Fibroblast of lung (primary cell): Measurements from ENCODE around the gene TRNP1. TPM values are rescaled to one million over a fixed set of nuclear protein-coding genes. Genes with fewer than 3 reads are reported as not detected.

Source experiments
- DNase-seq, 2 donors: peaks; one replicate each; pipeline versions ENCODE4 v3.0.0 to v3.0.0-alpha.2; 2010; ENCODE audit warnings: low read depth in 2 of 2
- H2AFZ ChIP-seq: 2 replicates; pipeline ENCODE4 v1.5.1; 2012; ENCODE audit warnings: low read length, control low read depth, inconsistent platforms
- H3K27ac ChIP-seq: 2 replicates; pipeline ENCODE4 v1.5.1; 2011; ENCODE audit warnings: low read length, control low read depth; ENCODE audit not compliant: insufficient read depth
- H3K27me3 ChIP-seq: 2 replicates; pipeline ENCODE4 v1.5.1; 2011; ENCODE audit warnings: mild to moderate bottlenecking, low read length; ENCODE audit not compliant: control insufficient read depth, insufficient read depth
- H3K36me3 ChIP-seq: 2 replicates; pipeline ENCODE4 v1.5.1; 2011; ENCODE audit warnings: low read length; ENCODE audit not compliant: control insufficient read depth, insufficient read depth
- H3K4me1 ChIP-seq: 2 replicates; pipeline ENCODE4 v1.5.1; 2011; ENCODE audit warnings: low read length; ENCODE audit not compliant: control insufficient read depth, insufficient read depth; ENCODE audit errors: extremely low read depth
- H3K4me2 ChIP-seq: 2 replicates; pipeline ENCODE4 v1.5.1; 2011; ENCODE audit warnings: low read length, control low read depth; ENCODE audit not compliant: insufficient read depth; ENCODE audit errors: extremely low read depth
- H3K4me3 ChIP-seq, 4 experiments: fragments of 200-600 bp in 1 of 4; sonication (generic) in 1 of 4; replicated peaks in 1 of 4; 2 replicates each; pipeline ENCODE4 v1.5.1; 2011 to 2016; ENCODE audit warnings: low read length in 4 of 4, low read depth in 3 of 4, mild to moderate bottlenecking in 3 of 4, control low read depth in 2 of 4, inconsistent platforms in 1 of 4, mixed read lengths in 1 of 4; ENCODE audit not compliant: insufficient read depth in 1 of 4; ENCODE audit errors: control extremely low read depth in 1 of 4
- H3K79me2 ChIP-seq: 2 replicates; pipeline ENCODE4 v1.5.1; 2012; ENCODE audit warnings: mild to moderate bottlenecking, low read length, inconsistent platforms; ENCODE audit not compliant: control insufficient read depth, insufficient read depth
- H3K9ac ChIP-seq: 2 replicates; pipeline ENCODE4 v1.5.1; 2011; ENCODE audit warnings: mild to moderate bottlenecking, low read length, control low read depth; ENCODE audit not compliant: insufficient read depth
- H3K9me3 ChIP-seq: 2 replicates; pipeline ENCODE4 v1.5.1; 2012; ENCODE audit warnings: low read depth, low read length; ENCODE audit not compliant: control insufficient read depth, insufficient read depth
- H4K20me1 ChIP-seq: 2 replicates; pipeline ENCODE4 v1.5.1; 2011; ENCODE audit warnings: low read length; ENCODE audit not compliant: control insufficient read depth, insufficient read depth; ENCODE audit errors: extremely low read depth
- CTCF ChIP-seq, 2 donors: IDR thresholded peaks in 1 of 2; conservative IDR thresholded peaks in 1 of 2; 1 replicate in 1 of 2; 2 replicates in 1 of 2; pipeline ENCODE4 v1.5.1; 2011 to 2012; ENCODE audit warnings: low read length in 2 of 2, control low read depth in 1 of 2, inconsistent platforms in 1 of 2, low read depth in 1 of 2, mild to moderate bottlenecking in 1 of 2
- EZH2 ChIP-seq: IDR thresholded peaks from 2 replicates; pipeline ENCODE4 v1.5.1; 2012; ENCODE audit warnings: low read length, control low read depth, mild to moderate bottlenecking; ENCODE audit errors: missing control alignments
- polyA plus RNA-seq, 2 donors: library from polyadenylated mRNA; depleted of rRNA in 1 of 2; stranded (reverse) in 1 of 2; unstranded in 1 of 2; fragments of >200 nt; gene quantifications; 2 replicates each; pipeline ENCODE4 v1.2.1, GENCODE V29; 2011 to 2012; ENCODE audit warnings: missing spikeins in 1 of 2
- total RNA-seq: library from RNA; depleted of rRNA; stranded (reverse); fragments of >200 nt; gene quantifications from 2 replicates; pipeline ENCODE4 v1.2.1, GENCODE V29; 2014

The TRNP1 gene
- total and polyA plus RNA-seq, 2 donors (not counting 1 experiment from before 2014, with no cell fraction given), result 16.2 to 32.6 TPM

DNA sequence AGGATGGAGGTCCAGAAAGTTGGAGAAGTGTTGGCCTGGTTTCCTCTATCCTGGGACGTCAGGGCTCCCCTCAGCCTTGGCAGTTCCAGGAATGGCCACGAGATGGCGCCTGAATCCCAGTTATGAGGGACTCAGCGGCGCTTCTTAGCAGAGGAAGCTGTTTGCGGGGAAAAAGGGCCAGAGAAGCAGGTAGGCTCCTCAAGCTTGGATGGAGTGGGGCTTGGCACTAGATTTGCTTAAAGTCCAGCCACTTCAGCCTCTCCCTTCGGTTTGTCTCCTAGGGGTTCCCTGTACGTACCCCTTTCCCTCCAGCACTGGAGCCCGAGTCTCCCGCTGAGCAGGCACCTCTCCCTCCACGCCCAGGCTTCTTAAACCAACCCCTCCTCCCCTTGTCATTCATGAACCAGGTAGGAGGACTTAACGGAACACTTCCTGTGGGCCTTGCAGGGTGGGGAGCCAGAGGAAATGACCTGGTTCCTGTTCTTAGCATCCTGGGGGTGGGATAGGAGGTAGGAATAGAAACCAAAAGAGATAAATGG lies 51.2 kb downstream of the TRNP1 start:
- Histone ChIP-seq H3K4me1 (peaks cover 2% of the 10 kb centered on the region), H3K27me3 (no peaks in the 10 kb centered on the region), H4K20me1 (no peaks in the 10 kb centered on the region), H3K9ac (no peak overlapping the region), H3K79me2 (no peaks in the 10 kb centered on the region), H3K9me3 (no peaks in the 10 kb centered on the region), H3K4me3 (no peak overlapping the region), H3K36me3 (no peaks in the 10 kb centered on the region), H2AFZ (peak overlapping the region; percentile 59), H3K4me2 (no peak overlapping the region), H3K27ac (no peak overlapping the region)
- TF ChIP-seq CTCF (conservative IDR thresholded peaks at IDR 0.05 in 1 of 2, IDR thresholded peaks at IDR 0.05 in 1 of 2; ENCODE audit: low read depth in 1 of 2, low read length in 2 of 2) (peak; percentile 94 to 99), EZH2 (no peak)
- DNase-seq, result peak; percentile 56 to 77

DNA sequence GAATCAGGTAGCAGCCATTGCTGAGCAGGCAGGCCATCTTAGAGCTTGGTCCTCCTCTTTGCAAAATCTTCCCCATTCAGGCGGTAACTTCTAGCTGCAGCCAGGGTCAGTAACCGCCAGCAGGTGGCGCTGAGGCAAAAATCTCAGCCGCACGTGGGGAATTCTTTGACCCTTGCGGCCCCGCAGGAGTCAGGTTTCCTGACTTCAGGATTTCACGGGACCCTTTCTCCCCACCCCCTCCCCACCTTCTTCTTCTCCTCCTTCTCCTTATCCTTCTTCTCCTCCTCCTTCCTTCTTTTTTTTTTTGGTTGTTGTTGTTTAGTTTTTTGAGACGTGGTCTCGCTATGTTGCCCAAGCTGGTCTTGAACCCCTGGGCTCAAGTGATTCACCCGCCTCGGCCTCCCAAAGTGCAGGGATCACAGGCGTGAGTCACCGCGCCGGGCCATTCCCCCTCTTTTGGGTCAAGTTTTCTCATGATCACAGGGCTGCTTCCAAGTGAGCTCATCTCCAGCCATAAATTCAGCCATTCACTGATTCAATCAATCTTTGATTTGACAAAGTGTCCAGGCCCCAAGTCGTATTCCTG lies 52.6 kb downstream of the TRNP1 start:
- DNase-seq, result peak; percentile 54 to 60
- H2AFZ ChIP-seq, result no peak overlapping the region

GRCh38 chr1:27047914-27048313 lies 54.4 kb downstream of the TRNP1 start:
- TF ChIP-seq EZH2, result no peak
- TF ChIP-seq CTCF (conservative IDR thresholded peaks at IDR 0.05 in 1 of 2, IDR thresholded peaks at IDR 0.05 in 1 of 2; ENCODE audit: low read depth in 1 of 2, low read length in 2 of 2), result no peak
- Histone ChIP-seq H3K27me3 (no peaks in the 10 kb centered on the region), H3K9ac (no peak overlapping the region), H3K79me2 (no peaks in the 10 kb centered on the region), H4K20me1 (no peaks in the 10 kb centered on the region), H3K27ac (no peak overlapping the region), H2AFZ (no peak overlapping the region), H3K4me2 (no peak overlapping the region), H3K4me1 (peaks cover 2% of the 10 kb centered on the region), H3K9me3 (no peaks in the 10 kb centered on the region), H3K4me3 (no peak overlapping the region), H3K36me3 (no peaks in the 10 kb centered on the region)
- DNase-seq, result no peak

More for the DNA sequence above, 52.6 kb downstream of the TRNP1 start:
- Histone ChIP-seq H3K4me2 (no peak overlapping the region), H3K36me3 (no peaks in the 10 kb centered on the region), H3K9ac (no peak overlapping the region), H3K79me2 (no peaks in the 10 kb centered on the region), H3K27me3 (no peaks in the 10 kb centered on the region), H3K4me3 (no peak overlapping the region), H3K27ac (no peak overlapping the region), H3K4me1 (peaks cover 2% of the 10 kb centered on the region), H4K20me1 (no peaks in the 10 kb centered on the region), H3K9me3 (no peaks in the 10 kb centered on the region)
- TF ChIP-seq CTCF (conservative IDR thresholded peaks at IDR 0.05 in 1 of 2, IDR thresholded peaks at IDR 0.05 in 1 of 2; ENCODE audit: low read depth in 1 of 2, low read length in 2 of 2), result peak; percentile 87 to 93
- TF ChIP-seq EZH2, result no peak
